Activated T-cell treated with anti-CD3 and anti-CD28 coated beads, Interleukin-2, amount 50 U/mL, for 1 hour (primary cell): ENCODE data around the gene C17orf114.
A peak's percentile ranks its signal among the peaks of the same experiment; 100 is the strongest.

Experiments used
- DNase-seq: peaks from one replicate; pipeline ENCODE4 v3.0.0-alpha.2; 2020

Gene C17orf114

GRCh38 chr17:4822835-4823234, 20.7 kb upstream of the C17orf114 start:
- no peak for DNase-seq

GRCh38 chr17:4818276-4818675, 16.1 kb upstream of the C17orf114 start:
- DNase-seq, result no peak

GRCh38 chr17:4816826-4817225, 14.7 kb upstream of the C17orf114 start:
- DNase-seq, result no peak

GRCh38 chr17:4815043-4815675, 13.0 kb upstream of the C17orf114 start:
- no peak for DNase-seq

- DNase-seq, result no peak
These were observed 10.6 kb upstream of the C17orf114 start for GRCh38 chr17:4812690-4813089.

GRCh38 chr17:4811471-4811870, 9.3 kb upstream of the C17orf114 start:
- no peak for DNase-seq

GRCh38 chr17:4810696-4811290, 8.7 kb upstream of the C17orf114 start:
- no peak for DNase-seq

- DNase-seq, result no peak
These were observed 6.2 kb upstream of the C17orf114 start for GRCh38 chr17:4808378-4808767.

- DNase-seq, result no peak
These were observed 5.7 kb upstream of the C17orf114 start for GRCh38 chr17:4807605-4808377.

- DNase-seq, result peak; percentile 87
These were observed 4.9 kb upstream of the C17orf114 start, which contains the start of gene PLD2 for GRCh38 chr17:4806777-4807604. TSS of gene PLD2 (plus strand) at chr17:4807152. CDS start at chr17:4807773, 621 bp downstream.

GRCh38 chr17:4806456-4806776, 4.3 kb upstream of the C17orf114 start:
- no peak for DNase-seq

- DNase-seq, result no peak
These were observed 1.5 kb downstream of the C17orf114 start for GRCh38 chr17:4800462-4801196.

GRCh38 chr17:4796552-4796920, 5.6 kb downstream of the C17orf114 start:
- DNase-seq, result no peak

- DNase-seq, result no peak
These were observed 7.0 kb downstream of the C17orf114 start for GRCh38 chr17:4795168-4795567.

- no peak for DNase-seq
These were observed 11.4 kb downstream of the C17orf114 start for GRCh38 chr17:4790705-4791088.

- DNase-seq, result peak; percentile 83
These were observed 12.0 kb downstream of the C17orf114 start for GRCh38 chr17:4789951-4790704.

- no peak for DNase-seq
These were observed 12.5 kb downstream of the C17orf114 start for GRCh38 chr17:4789701-4789950.

GRCh38 chr17:4788807-4789700, 13.1 kb downstream of the C17orf114 start, which contains the start of gene GLTPD2:
TSS of gene GLTPD2 (plus strand) at chr17:4788964. CDS start at chr17:4789012, 48 bp downstream.
- no peak for DNase-seq

GRCh38 chr17:4788159-4788806, 13.8 kb downstream of the C17orf114 start:
- DNase-seq, result no peak

GRCh38 chr17:4786516-4786915, 15.6 kb downstream of the C17orf114 start:
- no peak for DNase-seq
